HG02571 (cell line): Measurements from ENCODE around the gene CDKN1A.
"Not testable (repeated sequence)": the region's sequence is repeated elsewhere in the genome, so short reads cannot be mapped to it uniquely, and the experiment has no call there.

Source experiments
- ATAC-seq: cut with Tn5 transposase; IDR thresholded peaks from one replicate; pipeline ENCODE4 v1.9.1; 2021; ENCODE audit warnings: mild to moderate bottlenecking, moderate library complexity; ENCODE audit not compliant: unreplicated experiment

CDKN1A gene

DNA sequence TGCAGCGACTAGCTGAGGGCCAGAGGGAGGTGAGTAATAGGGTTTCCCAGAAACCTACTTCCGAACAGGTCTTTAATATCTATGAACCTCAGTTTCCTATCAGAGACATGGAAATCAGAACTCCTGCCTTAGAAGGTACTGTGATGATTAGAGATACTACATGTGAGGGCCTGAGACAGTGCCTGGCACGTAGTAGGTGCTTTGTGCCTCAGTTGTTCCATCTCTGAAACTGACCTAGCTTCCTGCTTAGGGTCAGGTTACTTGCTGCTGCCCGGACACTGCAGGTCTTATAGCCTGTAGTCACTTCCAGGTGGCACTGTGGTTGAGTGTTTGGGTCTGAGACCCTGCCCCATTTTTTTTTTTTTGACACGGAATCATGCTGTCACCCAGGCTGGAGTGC lies 40.0 kb downstream of the CDKN1A start:
- no peak for ATAC-seq

DNA sequence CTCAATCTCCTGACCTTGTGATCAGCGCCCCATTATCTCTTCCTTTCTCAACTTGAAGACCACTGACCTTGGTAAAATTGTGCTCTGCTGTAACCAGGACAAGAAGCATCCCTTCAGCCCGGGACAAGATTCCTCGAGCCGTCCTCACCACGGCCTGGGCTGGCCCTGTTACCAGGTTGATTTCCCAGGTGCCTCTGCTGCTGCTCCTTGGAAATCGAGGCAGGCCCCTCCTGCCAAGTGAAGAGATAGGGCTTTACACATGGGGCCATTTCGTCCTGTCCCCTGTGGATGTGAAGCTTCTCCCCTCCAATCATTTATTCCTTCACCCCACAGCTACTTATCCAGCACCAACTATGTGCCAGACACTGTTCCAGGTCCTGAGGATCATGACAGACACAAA lies 40.6 kb downstream of the CDKN1A start:
- no peak for ATAC-seq

- ATAC-seq, result no peak
Measured at GRCh38 chr6:36720251-36721141, 42.0 kb downstream of the CDKN1A start.

- no peak for ATAC-seq
Measured at GRCh38 chr6:36721369-36722140, 43.0 kb downstream of the CDKN1A start.

DNA sequence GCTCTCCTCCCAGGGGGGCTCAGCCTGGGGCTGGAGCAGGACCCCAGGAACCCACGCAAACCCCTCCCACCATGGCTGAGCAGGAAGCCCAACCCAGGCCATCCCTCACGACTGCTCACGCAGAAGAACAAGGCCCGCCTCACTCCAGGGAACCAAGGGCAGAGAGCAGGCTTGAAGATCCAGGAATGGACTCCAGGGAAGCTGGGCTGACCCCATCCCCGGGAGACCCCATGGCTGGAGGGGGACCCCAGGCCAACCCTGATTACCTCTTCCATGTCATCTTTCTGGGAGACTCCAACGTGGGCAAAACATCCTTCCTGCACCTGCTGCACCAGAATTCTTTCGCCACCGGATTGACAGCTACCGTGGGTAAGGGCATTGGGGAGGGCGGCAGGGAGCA lies 43.9 kb downstream of the CDKN1A start:
- no peak for ATAC-seq

DNA sequence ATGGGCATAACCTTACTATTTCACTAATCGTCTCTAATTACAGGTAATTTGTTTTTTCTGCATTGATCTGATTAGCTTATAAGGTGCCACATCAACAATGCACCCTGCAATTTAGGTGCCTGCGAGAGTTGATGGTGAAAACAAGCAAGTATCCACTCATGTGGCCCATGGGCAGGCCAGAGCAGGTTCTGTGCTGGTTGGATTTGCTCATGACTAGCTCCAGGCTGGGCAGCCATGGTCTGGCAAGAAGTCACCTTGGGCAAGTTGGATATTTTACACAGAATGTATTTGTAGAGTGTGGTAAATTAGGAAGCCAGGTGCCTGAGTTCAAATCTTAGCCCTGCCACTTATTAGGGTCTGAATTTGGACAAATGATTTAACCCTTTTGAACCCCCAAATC lies 44.4 kb downstream of the CDKN1A start:
- no peak for ATAC-seq

DNA sequence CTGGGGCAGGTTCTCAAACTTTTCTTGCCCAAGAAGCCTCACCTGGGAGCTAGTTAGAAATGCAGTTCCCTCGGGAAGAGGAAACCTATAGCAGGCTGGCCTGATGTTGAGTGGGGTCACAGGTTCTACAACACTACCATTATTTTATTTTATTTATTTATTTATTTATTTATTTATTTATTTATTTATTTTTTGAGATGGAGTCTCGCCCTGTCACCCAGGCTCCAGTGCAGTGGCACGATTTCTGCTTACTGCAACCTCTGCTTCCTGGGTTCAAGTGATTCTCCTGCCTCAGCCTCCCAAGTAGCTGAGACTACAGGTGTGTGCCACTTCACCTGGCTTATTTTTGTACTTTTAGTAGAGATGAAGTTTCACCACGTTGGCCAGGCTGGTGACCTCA lies 45.5 kb downstream of the CDKN1A start:
- not testable (repeated sequence) for ATAC-seq

DNA sequence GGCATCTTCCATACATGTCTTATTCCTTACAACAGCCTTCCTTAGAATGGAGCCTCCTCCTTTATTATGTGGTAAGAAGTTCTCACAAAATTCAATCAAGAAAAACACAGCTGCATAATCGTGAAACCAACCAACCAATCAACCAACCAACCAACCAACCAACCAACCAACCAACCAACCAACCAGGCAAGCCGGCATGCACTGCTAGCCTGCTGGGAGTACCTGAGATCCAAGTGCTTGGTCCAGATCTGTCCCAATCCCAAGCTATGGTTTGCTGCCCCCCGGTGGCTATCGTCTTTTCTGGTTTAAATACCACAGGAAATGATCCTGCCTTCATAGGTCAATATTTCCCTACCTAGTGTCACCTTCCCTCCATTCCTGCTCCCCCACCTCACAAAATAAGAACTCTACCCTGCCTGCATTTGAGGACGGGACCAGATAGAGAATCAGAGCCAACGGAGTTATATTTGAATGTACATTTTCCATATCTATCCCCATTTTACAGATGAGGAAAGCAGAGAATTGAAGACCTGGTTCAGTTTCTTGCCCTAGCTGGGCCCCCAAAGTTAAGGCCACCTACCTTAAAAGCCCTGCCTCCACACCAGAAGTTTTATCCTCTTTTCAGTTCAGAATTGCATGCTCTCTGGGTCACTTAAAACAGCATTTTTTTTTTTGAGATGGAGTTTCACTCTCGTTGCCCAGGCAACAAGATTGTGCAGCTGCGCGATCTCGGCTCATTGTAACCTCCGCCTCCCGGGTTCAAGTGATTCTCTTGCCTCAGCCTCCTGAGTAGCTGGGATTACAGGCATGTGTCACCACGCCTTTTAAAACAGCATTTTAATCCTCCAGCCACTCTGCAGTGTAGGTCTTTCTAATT lies 46.2 kb downstream of the CDKN1A start:
- no peak for ATAC-seq

- ATAC-seq, result no peak
Measured at GRCh38 chr6:36725581-36725980, 47.1 kb downstream of the CDKN1A start.

DNA sequence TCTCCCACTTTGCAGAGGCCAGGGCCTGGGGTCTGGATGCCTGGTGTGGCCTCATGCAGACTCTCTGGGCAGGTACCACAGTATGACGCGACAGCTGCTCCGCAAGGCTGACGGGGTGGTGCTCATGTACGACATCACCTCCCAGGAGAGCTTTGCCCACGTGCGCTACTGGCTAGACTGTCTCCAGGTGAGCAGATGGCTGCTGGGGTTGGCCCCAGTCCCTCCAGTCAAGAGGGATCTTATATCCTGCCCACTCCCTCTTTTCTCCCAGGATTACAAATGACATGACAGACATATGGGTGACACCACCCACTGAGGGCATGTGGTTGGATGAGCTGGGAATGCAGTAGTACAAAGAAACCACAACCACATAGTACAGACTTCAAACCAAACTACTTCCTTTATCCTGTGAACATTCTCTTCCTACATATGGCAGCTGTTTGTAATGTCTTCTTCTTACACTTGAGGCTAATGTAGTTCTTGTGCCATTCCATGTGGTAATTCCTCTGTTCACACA lies 49.0 kb downstream of the CDKN1A start:
- ATAC-seq, result no peak

- ATAC-seq, result no peak
Measured at GRCh38 chr6:36728289-36729160, 50.0 kb downstream of the CDKN1A start.

DNA sequence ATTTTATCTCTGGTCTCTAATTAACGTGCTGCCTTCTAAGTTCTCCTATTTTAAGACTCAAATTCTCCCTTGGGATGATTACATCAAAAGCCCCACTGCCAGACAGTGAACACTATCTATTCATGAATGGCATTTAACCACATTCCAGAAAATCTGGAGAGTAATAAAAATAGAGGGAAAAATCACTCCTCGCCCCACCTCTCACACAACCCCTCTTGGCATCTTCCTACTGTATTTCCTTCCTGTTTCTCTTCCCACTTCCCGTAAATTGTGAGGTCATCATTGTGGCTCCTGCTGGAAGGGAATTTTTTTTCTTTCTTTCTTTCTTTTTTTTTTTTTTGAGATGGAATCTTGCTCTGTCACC lies 50.6 kb downstream of the CDKN1A start:
- ATAC-seq, result no peak

DNA sequence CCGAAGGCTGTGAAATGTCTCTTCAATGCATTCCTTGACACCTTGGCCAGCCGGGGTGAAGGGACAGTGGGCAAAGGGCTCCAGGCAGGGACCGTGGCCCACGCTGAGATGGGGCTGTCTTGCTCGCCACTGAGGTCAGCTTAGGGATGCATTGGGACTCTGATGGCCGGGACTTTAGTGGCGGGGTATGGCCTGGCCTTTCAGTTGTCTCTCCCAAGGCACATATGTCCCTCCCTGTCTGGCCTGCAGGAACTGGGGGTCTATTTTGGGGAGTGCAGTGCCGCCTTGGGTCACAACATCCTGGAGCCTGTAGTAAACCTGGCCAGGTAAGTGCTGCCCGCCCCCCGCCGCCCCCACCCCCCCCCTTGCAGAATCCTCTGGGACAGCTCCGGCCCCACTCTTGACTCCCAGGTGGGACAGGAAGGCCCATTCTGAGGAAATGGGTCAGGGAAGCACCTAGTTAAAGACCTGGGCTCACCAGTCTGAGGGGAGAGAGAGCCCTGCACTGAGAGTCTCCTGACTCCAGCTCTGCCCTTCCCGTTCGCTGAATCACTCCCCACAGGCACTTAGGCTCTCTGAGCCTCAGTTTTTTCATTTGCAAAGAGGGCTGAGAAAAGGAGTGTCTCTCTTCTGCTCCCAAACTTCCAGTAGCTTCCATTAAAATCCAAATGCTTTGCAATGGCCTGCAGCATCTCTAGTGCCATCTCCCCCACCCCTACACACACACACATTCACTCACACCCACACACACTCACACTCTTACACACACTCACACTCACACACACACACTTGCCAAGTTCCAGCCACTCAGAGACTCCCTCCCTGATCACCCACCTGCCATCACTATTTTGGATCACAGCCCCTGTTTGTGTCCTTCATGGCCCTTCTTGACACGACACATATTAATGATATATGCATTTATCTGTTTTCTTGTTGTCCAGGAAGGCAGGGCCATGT lies 52.2 kb downstream of the CDKN1A start:
- no peak for ATAC-seq

- ATAC-seq, result no peak
Measured at GRCh38 chr6:36731622-36732310, 53.3 kb downstream of the CDKN1A start.

- no peak for ATAC-seq
Measured at GRCh38 chr6:36733300-36733699, 54.8 kb downstream of the CDKN1A start.

DNA sequence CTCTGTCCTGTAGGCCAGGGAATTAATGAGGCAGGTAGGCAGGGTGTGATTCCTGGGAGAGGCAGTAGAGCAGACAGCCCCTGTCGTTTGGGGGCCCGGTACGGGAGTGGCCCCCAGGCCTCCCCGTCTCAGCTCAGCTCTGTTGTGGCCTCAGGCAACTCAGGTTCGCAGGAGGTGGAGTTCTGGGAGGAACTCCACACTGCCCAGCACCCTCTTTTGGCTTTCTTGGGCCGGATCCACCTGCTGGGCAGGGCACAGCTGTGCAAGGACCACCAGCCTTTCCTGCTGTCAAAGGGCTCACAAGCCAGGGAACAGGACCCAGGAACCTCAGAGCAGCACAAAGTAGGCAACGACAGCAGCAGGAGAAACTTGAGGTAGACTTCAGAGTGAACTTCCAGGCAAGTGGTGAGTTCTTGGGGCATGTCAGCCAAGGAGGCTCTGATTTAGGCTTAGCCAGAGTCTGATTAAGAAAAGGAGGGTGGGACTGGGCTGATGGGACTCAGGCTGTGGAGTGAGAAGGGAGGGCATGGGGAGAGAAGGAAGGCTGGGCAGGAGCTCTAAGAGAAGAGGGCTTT lies 56.1 kb downstream of the CDKN1A start:
- ATAC-seq, result no peak

- ATAC-seq, result no peak
Measured at GRCh38 chr6:36735110-36736071, 56.9 kb downstream of the CDKN1A start.
